ENCODE data around the gene SIX6.

The SIX6 gene

GRCh38 chr14:60537663-60538062, 28.7 kb downstream of the SIX6 start:
- Histone ChIP-seq H3K27me3 (ENCODE audit: insufficient read depth, low read length) (no peaks in the 10 kb centered on the region), H3K4me1 (ENCODE audit: insufficient read depth, low read length) (no peaks in the 10 kb centered on the region), H3K9me3 (ENCODE audit: low read length) (peaks cover 1% of the 10 kb centered on the region), H3K36me3 (ENCODE audit: insufficient read depth, low read length) (no peaks in the 10 kb centered on the region), H3K4me3 (ENCODE audit: low read length) (no peak overlapping the region), H2AFZ (ENCODE audit: low read depth, low read length) (no peak overlapping the region)

- no peak overlapping the region for H2AFZ ChIP-seq (ENCODE audit: low read depth, low read length)
- H3K36me3 ChIP-seq (ENCODE audit: insufficient read depth, low read length) = no peaks in the 10 kb centered on the region
- H3K4me1 ChIP-seq (ENCODE audit: insufficient read depth, low read length) = no peaks in the 10 kb centered on the region
- no peak overlapping the region for H3K4me3 ChIP-seq (ENCODE audit: low read length)
- no peaks in the 10 kb centered on the region for H3K27me3 ChIP-seq (ENCODE audit: insufficient read depth, low read length)
- H3K9me3 ChIP-seq (ENCODE audit: low read length) = no peaks in the 10 kb centered on the region
Measured at GRCh38 chr14:60544659-60545058, 35.7 kb downstream of the SIX6 start.

- H3K36me3 ChIP-seq (ENCODE audit: insufficient read depth, low read length) = no peaks in the 10 kb centered on the region
- H3K27me3 ChIP-seq (ENCODE audit: insufficient read depth, low read length) = no peaks in the 10 kb centered on the region
- H2AFZ ChIP-seq (ENCODE audit: low read depth, low read length) = no peak overlapping the region
- H3K9me3 ChIP-seq (ENCODE audit: low read length) = no peaks in the 10 kb centered on the region
- H3K4me3 ChIP-seq (ENCODE audit: low read length) = no peak overlapping the region
- H3K4me1 ChIP-seq (ENCODE audit: insufficient read depth, low read length) = no peaks in the 10 kb centered on the region
Measured at GRCh38 chr14:60553808-60554207, 44.9 kb downstream of the SIX6 start.

- peaks cover 14% of the 10 kb centered on the region for H3K27me3 ChIP-seq (ENCODE audit: insufficient read depth, low read length)
- H3K4me1 ChIP-seq (ENCODE audit: insufficient read depth, low read length) = no peaks in the 10 kb centered on the region
- H3K36me3 ChIP-seq (ENCODE audit: insufficient read depth, low read length) = no peaks in the 10 kb centered on the region
Measured at GRCh38 chr14:60561845-60562746, 53.1 kb downstream of the SIX6 start.

More at GRCh38 chr14:60561845-60562746, 53.1 kb downstream of the SIX6 start:
- no peak overlapping the region for H2AFZ ChIP-seq (ENCODE audit: low read depth, low read length)
- H3K4me3 ChIP-seq (ENCODE audit: low read length) = no peak overlapping the region
- H3K9me3 ChIP-seq (ENCODE audit: low read length) = no peaks in the 10 kb centered on the region
